B cell (primary cell): ENCODE measurements around the gene LSS. TPM values are rescaled to one million over a fixed set of nuclear protein-coding genes. Genes with fewer than 3 reads are reported as not detected.

ENCODE experiments used
- ATAC-seq: fragments of 200-7000 bp; cut with Tn5 transposase; one replicate; pipeline ENCODE4 v1.10.0; 2021; ENCODE audit warnings: low read depth, mild to moderate bottlenecking, moderate number of reproducible peaks, moderate library complexity
- CTCF ChIA-PET: fragments of 350-600 bp; sonication (Branson Sonifier 250); formaldehyde crosslinking; loops from one replicate; lab custom pipeline; 2021; ENCODE audit warnings: antibody characterized with exemption, inconsistent platforms; lab: Charles Lee
- POLR2A ChIA-PET: fragments of 350-600 bp; sonication (Branson Sonifier 250); formaldehyde crosslinking; loops from one replicate; lab custom pipeline; 2021; ENCODE audit warnings: antibody characterized with exemption; lab: Charles Lee
- DNase-seq: peaks from one replicate; pipeline ENCODE4 v3.0.0; 2013
- H2AFZ ChIP-seq: 2 replicates; pipeline ENCODE4 v1.6.1; 2012; ENCODE audit warnings: mild to moderate bottlenecking, low read depth, low read length; ENCODE audit not compliant: insufficient read depth, poor library complexity, severe bottlenecking
- H3K27ac ChIP-seq, 2 donors: 1 replicate in 1 of 2; 2 replicates in 1 of 2; pipeline ENCODE4 v1.5.1; 2012 to 2013; ENCODE audit warnings: low read length in 2 of 2, mild to moderate bottlenecking in 2 of 2, moderate library complexity in 1 of 2
- H3K27me3 ChIP-seq, 4 experiments: fragments of 200-600 bp in 1 of 4; sonication (generic) in 1 of 4; replicated peaks in 1 of 4; 1 replicate in 2 of 4; 2 replicates in 2 of 4; pipeline versions ENCODE4 v1.6.1 to v1.7.0; 2013 to 2016; ENCODE audit warnings: low read length in 3 of 4, mild to moderate bottlenecking in 2 of 4, mixed read lengths in 1 of 4, moderate library complexity in 1 of 4; ENCODE audit not compliant: insufficient read depth in 4 of 4, control insufficient read depth in 3 of 4; ENCODE audit errors: control extremely low read depth in 1 of 4
- H3K36me3 ChIP-seq, 2 experiments: replicated peaks in 1 of 2; 1 replicate in 1 of 2; 2 replicates in 1 of 2; pipeline versions ENCODE4 v1.6.1 to v1.7.1; 2013; ENCODE audit warnings: low read length in 1 of 2; ENCODE audit not compliant: insufficient read depth in 2 of 2, control insufficient read depth in 1 of 2; ENCODE audit errors: control extremely low read depth in 1 of 2, extremely low read depth in 1 of 2
- H3K4me1 ChIP-seq, 2 donors: fragments of 200-600 bp in 1 of 2; sonication (generic) in 1 of 2; 1 replicate in 1 of 2; 2 replicates in 1 of 2; pipeline versions ENCODE4 v1.5.1 to v1.6.1; 2013 to 2017; ENCODE audit warnings: low read length in 2 of 2; ENCODE audit not compliant: control insufficient read depth in 2 of 2, insufficient read depth in 2 of 2
- H3K4me2 ChIP-seq: replicated peaks from 2 replicates; pipeline ENCODE3; 2012; ENCODE audit warnings: mild to moderate bottlenecking, low read depth, low read length; ENCODE audit not compliant: poor library complexity, severe bottlenecking
- H3K4me3 ChIP-seq, 5 experiments: fragments of 200-600 bp in 1 of 5; sonication (generic) in 1 of 5; 1 replicate in 3 of 5; 2 replicates in 2 of 5; pipeline versions ENCODE4 v1.5.1 to v1.7.0; 2011 to 2016; ENCODE audit warnings: low read length in 4 of 5, mild to moderate bottlenecking in 4 of 5, low read depth in 2 of 5, control low read depth in 1 of 5, moderate library complexity in 1 of 5; ENCODE audit not compliant: insufficient read depth in 1 of 5; ENCODE audit errors: control extremely low read depth in 1 of 5, extremely low read depth in 1 of 5
- H3K79me2 ChIP-seq: fragments of 200-600 bp; sonication (generic); one replicate; pipeline ENCODE4 v1.6.0; 2016; ENCODE audit warnings: low read length; ENCODE audit not compliant: control insufficient read depth, insufficient read depth
- H3K9ac ChIP-seq: fragments of 200-600 bp; sonication (generic); 2 replicates; pipeline ENCODE4 v1.6.1; 2017; ENCODE audit warnings: mild to moderate bottlenecking, low read length, moderate library complexity
- H3K9me3 ChIP-seq, 3 donors: one replicate each; pipeline versions ENCODE4 v1.6.1 to v1.7.1; 2013; ENCODE audit warnings: low read length in 2 of 3; ENCODE audit not compliant: control insufficient read depth in 2 of 3, insufficient read depth in 1 of 3; ENCODE audit errors: control extremely low read depth in 1 of 3
- H4K20me1 ChIP-seq: 2 replicates; pipeline ENCODE4 v1.6.0; 2012; ENCODE audit warnings: mild to moderate bottlenecking, low read length; ENCODE audit not compliant: insufficient read depth, control insufficient read depth, poor library complexity, severe bottlenecking
- H3K27ac Mint-ChIP-seq: one replicate; pipeline ENCODE4 v1.8.0; 2021; ENCODE audit warnings: mixed read lengths
- H3K27me3 Mint-ChIP-seq: one replicate; pipeline ENCODE4 v1.8.0; 2021; ENCODE audit warnings: mixed read lengths
- H3K4me1 Mint-ChIP-seq: one replicate; pipeline ENCODE4 v1.8.0; 2021; ENCODE audit warnings: mixed read lengths
- H3K4me3 Mint-ChIP-seq: one replicate; pipeline ENCODE4 v1.8.0; 2021; ENCODE audit warnings: mixed read lengths
- H3K9me3 Mint-ChIP-seq: one replicate; pipeline ENCODE4 v1.8.0; 2022; ENCODE audit warnings: mixed read lengths; ENCODE audit not compliant: insufficient read depth
- CTCF ChIP-seq: fragments of 200-600 bp; IDR thresholded peaks from one replicate; pipeline ENCODE4 v1.8.0; 2022; ENCODE audit warnings: antibody characterized with exemption, mild to moderate bottlenecking
- EZH2 ChIP-seq: IDR thresholded peaks from 2 replicates; pipeline ENCODE4 v1.6.1; 2012; ENCODE audit warnings: borderline replicate concordance, low read depth, mild to moderate bottlenecking, moderate library complexity, low read length; ENCODE audit not compliant: insufficient read depth, poor library complexity, severe bottlenecking
- WGBS: methylation state at CpG from one replicate; pipeline ENCODE4 v1.1.5; 2013; ENCODE audit warnings: missing lambda C conversion rate; ENCODE audit not compliant: insufficient coverage; 5-methylcytosine and 5-hydroxymethylcytosine counted together
- intact Hi-C: fragments of 100-400 bp; cut with micrococcal nuclease; formaldehyde crosslinking; loops from one replicate; pipeline ENCODE4 v1.10.0; 2022
- polyA plus RNA-seq: library from polyadenylated mRNA; depleted of rRNA; stranded (reverse); fragments of >200 nt; gene quantifications from 2 replicates; pipeline ENCODE4 v1.2.3, GENCODE V29; 2012
- total RNA-seq, 2 donors: library from RNA; stranded (reverse); fragments of 120-200 nt in 1 of 2; gene quantifications; 1 replicate in 1 of 2; 2 replicates in 1 of 2; pipeline versions ENCODE4 v1.2.3 to v1.2.4, GENCODE V29; 2013 to 2022

Gene LSS
- total and polyA plus RNA-seq, 2 donors (not counting 1 experiment from before 2014, with no cell fraction given) = 30.2 to 58.1 TPM

GRCh38 chr21:46185716-46186115 is 42.9 kb downstream of the LSS start:
- CTCF ChIA-PET = no interaction called here

More at GRCh38 chr21:46185716-46186115, 42.9 kb downstream of the LSS start:
- Histone ChIP-seq H2AFZ (no peak overlapping the region), H3K4me2 (peak overlapping the region; percentile 72), H3K4me3 (peak overlapping the region in 1 of 5 experiments; percentile 76), H3K27me3 (no peaks in the 10 kb centered on the region), H4K20me1 (no peaks in the 10 kb centered on the region), H3K4me1 (peaks cover 0 to 16% of the 10 kb centered on the region in 2 donors), H3K79me2 (peaks cover 3% of the 10 kb centered on the region), H3K36me3 (no peaks in the 10 kb centered on the region), H3K9me3 (peaks cover 0 to 3% (median 0%) of the 10 kb centered on the region in 3 donors), H3K9ac (peak overlapping the region; percentile 64), H3K27ac (no peak overlapping the region)
- TF ChIP-seq CTCF (no peak), EZH2 (no peak)
- Mint-ChIP-seq H3K4me1 (peaks cover 6% of the 10 kb centered on the region), H3K27ac (no peak overlapping the region), H3K9me3 (no peaks in the 10 kb centered on the region), H3K27me3 (no peaks in the 10 kb centered on the region), H3K4me3 (peak overlapping the region; percentile 92)
- ATAC-seq = no peak
- WGBS = 80% methylated on average over 1 of the region's 7 CpGs
- POLR2A ChIA-PET = no interaction called here
- intact Hi-C loops = loop anchor here (1.0 kb wide), 1 partner anchor 101 kb away; the partner anchor contains the start of gene YBEY
- peak; percentile 4 for DNase-seq
